K562 (cell line): Measurements from ENCODE around the gene PSMC6. TPM values are rescaled to one million over a fixed set of nuclear protein-coding genes. Genes with fewer than 3 reads are reported as not detected.
A peak's percentile ranks its signal among the peaks of the same experiment; 100 is the strongest.

Experiments used
- ETS2 ChIP-seq: IDR thresholded peaks from 2 replicates; pipeline ENCODE4 v1.6.1; 2016; ENCODE audit warnings: borderline replicate concordance, missing genetic modification characterization, mild to moderate bottlenecking, moderate library complexity, missing compliant biosample characterization; ENCODE audit not compliant: poor library complexity, severe bottlenecking
- NFIX ChIP-seq: fragments of 250-450 bp; sonication (Bioruptor Pico); IDR thresholded peaks from 2 replicates; pipeline ENCODE4 v1.4.0; 2020; ENCODE audit warnings: low read depth, mild to moderate bottlenecking, moderate library complexity
- PHF20 ChIP-seq: fragments of 450-650 bp; IDR thresholded peaks from 2 replicates; pipeline ENCODE4 v1.6.1; 2018; ENCODE audit not compliant: partially characterized antibody
- PML ChIP-seq: IDR thresholded peaks from 2 replicates; pipeline ENCODE4 v1.6.1; 2012; ENCODE audit warnings: low read length, inconsistent platforms
- PTBP1 ChIP-seq: fragments of 200-400 bp; formaldehyde crosslinking; IDR thresholded peaks from 2 replicates; pipeline ENCODE4 v1.6.1; 2017; ENCODE audit warnings: low read depth, low read length
- RBM14 ChIP-seq: fragments of 200-400 bp; formaldehyde crosslinking; IDR thresholded peaks from 2 replicates; pipeline ENCODE4 v1.6.1; 2018; ENCODE audit warnings: low read depth, mild to moderate bottlenecking, low read length, moderate library complexity, borderline replicate concordance; ENCODE audit not compliant: insufficient read depth
- RCOR1 ChIP-seq, 2 experiments: IDR thresholded peaks; 2 replicates each; pipeline ENCODE4 v1.6.1; 2012; ENCODE audit warnings: low read depth in 2 of 2, low read length in 2 of 2, borderline replicate concordance in 1 of 2, improper control_type of control experiment in 1 of 2
- TAF1 ChIP-seq: IDR thresholded peaks from 2 replicates; pipeline ENCODE4 v1.6.1; 2011; ENCODE audit warnings: mild to moderate bottlenecking, low read length, moderate library complexity; ENCODE audit not compliant: insufficient read depth, control insufficient read depth, severe bottlenecking; ENCODE audit errors: extremely low read depth
- TBP ChIP-seq: optimal IDR thresholded peaks from 2 replicates; pipeline ENCODE3; 2011; ENCODE audit warnings: low read depth, low read length, improper control_type of control experiment
- ZNF24 ChIP-seq: fragments of 450-650 bp; IDR thresholded peaks from 2 replicates; pipeline ENCODE4 v1.6.1; 2016
- polyA plus RNA-seq, 8 experiments: library from polyadenylated mRNA; depleted of rRNA in 4 of 8; stranded (reverse) in 5 of 8; unstranded in 3 of 8; fragments of >200 nt; fragmentation: Nextera tagmentation in 2 of 8; fragmentation: Illumina TruSeq in 1 of 8; extraction: Ambion mirVana in 2 of 8; extraction: Trizol in 1 of 8; gene quantifications; 2 replicates each; pipeline versions ENCODE4 v1.2.1 to v1.2.3, GENCODE V29; 2011 to 2014; ENCODE audit warnings: inconsistent platforms in 1 of 8, missing spikeins in 1 of 8
- total RNA-seq, 7 experiments: library from RNA; depleted of rRNA in 6 of 7; stranded (reverse); fragments of >200 nt in 6 of 7; fragmentation: Illumina TruSeq in 2 of 7; extraction: Trizol in 2 of 7; gene quantifications; 2 replicates each; pipeline versions ENCODE4 v1.2.1 to v1.2.3, GENCODE V29; 2011 to 2021; ENCODE audit warnings: low replicate concordance in 1 of 7
- TF ChIP-seq, protein P1 (sequence below): sonication (generic); formaldehyde crosslinking; IDR thresholded peaks from 2 replicates; pipeline ENCODE4 v1.8.0; 2022; ENCODE audit warnings: mild to moderate bottlenecking, missing genetic modification reagents
- TF ChIP-seq, protein P2 (sequence below): fragments of 250-450 bp; sonication (Bioruptor Pico); IDR thresholded peaks from 2 replicates; pipeline ENCODE4 v1.4.0; 2020; ENCODE audit warnings: mild to moderate bottlenecking, moderate library complexity
- TF ChIP-seq, protein P3 (sequence below): sonication (generic); formaldehyde crosslinking; IDR thresholded peaks from 2 replicates; pipeline ENCODE4 v1.8.0; 2022; ENCODE audit warnings: mild to moderate bottlenecking, low read depth, missing genetic modification reagents
- TF ChIP-seq, protein P4 (sequence below): fragments of 250-450 bp; sonication (Bioruptor Pico); IDR thresholded peaks from 2 replicates; pipeline ENCODE4 v1.9.0; 2021; ENCODE audit warnings: mild to moderate bottlenecking

The PSMC6 gene
- total and polyA plus RNA-seq, 9 of the 15 experiments (the other 6 are each of a cell fraction or from before 2014, with no cell fraction given) = 91.4 to 224 (median 182) TPM

DNA sequence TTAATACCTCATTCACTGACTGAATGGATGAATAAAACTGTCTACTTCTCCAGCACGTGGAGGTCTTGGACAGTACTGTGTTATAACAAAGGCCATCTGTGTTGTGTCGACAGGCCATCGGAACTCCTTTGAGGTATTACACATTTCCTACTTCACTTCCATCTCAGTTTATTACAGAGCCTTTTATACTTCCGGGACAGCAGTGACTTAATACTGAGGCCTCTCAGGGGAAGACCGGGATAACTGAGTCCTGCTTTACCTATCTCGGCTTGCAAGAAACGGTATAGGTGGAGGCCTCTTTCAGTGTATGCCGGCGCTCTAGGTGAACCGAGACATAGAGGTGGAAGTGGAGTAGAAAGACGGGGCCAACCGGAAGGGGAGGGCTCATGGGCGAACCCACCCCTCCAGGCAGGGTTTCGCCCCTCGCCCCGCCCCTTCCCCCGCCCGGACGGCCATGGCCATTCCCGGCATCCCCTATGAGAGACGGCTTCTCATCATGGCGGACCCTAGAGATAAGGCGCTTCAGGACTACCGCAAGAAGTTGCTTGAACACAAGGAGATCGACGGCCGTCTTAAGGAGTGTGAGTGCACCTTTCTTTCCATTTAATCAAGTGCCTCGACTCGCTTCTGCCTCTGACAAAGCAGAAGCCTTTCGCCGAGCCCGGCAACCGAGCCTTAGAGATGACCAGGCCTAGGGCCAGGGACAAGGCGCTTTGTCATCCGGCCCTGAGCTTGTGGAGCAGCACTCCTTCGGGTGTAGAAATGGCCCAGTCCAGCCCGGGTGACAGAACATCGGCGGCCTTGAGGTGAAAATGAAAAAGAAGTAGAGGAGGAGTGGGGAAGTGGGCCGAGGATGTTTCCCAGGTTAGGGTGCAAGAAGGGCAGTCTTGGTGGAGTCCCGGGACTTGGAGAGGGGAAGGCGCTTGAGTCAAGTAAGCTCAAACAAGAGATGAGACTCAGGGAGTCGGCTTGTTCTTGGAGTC, at the start of gene PSMC6 (continued):
- TF ChIP-seq, protein P1, sequence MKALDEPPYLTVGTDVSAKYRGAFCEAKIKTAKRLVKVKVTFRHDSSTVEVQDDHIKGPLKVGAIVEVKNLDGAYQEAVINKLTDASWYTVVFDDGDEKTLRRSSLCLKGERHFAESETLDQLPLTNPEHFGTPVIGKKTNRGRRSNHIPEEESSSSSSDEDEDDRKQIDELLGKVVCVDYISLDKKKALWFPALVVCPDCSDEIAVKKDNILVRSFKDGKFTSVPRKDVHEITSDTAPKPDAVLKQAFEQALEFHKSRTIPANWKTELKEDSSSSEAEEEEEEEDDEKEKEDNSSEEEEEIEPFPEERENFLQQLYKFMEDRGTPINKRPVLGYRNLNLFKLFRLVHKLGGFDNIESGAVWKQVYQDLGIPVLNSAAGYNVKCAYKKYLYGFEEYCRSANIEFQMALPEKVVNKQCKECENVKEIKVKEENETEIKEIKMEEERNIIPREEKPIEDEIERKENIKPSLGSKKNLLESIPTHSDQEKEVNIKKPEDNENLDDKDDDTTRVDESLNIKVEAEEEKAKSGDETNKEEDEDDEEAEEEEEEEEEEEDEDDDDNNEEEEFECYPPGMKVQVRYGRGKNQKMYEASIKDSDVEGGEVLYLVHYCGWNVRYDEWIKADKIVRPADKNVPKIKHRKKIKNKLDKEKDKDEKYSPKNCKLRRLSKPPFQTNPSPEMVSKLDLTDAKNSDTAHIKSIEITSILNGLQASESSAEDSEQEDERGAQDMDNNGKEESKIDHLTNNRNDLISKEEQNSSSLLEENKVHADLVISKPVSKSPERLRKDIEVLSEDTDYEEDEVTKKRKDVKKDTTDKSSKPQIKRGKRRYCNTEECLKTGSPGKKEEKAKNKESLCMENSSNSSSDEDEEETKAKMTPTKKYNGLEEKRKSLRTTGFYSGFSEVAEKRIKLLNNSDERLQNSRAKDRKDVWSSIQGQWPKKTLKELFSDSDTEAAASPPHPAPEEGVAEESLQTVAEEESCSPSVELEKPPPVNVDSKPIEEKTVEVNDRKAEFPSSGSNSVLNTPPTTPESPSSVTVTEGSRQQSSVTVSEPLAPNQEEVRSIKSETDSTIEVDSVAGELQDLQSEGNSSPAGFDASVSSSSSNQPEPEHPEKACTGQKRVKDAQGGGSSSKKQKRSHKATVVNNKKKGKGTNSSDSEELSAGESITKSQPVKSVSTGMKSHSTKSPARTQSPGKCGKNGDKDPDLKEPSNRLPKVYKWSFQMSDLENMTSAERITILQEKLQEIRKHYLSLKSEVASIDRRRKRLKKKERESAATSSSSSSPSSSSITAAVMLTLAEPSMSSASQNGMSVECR (CRISPR knock-in tag) = no peak
- TF ChIP-seq TBP (peak; percentile 84), ZNF24 (no peak), ETS2 (tag) (no peak), PML (peak; percentile 55; the same call in 1 of the 2 replicates), TAF1 (peak; percentile 90), RBM14 (no peak), PHF20 (peak; percentile 76), RCOR1 (IDR thresholded peaks at IDR 0.05; ENCODE audit: borderline replicate concordance in 1 of 2, low read depth in 2 of 2, low read length in 2 of 2) (no peak), PTBP1 (no peak), NFIX (CRISPR knock-in tag) (no peak)
- TF ChIP-seq, protein P2, sequence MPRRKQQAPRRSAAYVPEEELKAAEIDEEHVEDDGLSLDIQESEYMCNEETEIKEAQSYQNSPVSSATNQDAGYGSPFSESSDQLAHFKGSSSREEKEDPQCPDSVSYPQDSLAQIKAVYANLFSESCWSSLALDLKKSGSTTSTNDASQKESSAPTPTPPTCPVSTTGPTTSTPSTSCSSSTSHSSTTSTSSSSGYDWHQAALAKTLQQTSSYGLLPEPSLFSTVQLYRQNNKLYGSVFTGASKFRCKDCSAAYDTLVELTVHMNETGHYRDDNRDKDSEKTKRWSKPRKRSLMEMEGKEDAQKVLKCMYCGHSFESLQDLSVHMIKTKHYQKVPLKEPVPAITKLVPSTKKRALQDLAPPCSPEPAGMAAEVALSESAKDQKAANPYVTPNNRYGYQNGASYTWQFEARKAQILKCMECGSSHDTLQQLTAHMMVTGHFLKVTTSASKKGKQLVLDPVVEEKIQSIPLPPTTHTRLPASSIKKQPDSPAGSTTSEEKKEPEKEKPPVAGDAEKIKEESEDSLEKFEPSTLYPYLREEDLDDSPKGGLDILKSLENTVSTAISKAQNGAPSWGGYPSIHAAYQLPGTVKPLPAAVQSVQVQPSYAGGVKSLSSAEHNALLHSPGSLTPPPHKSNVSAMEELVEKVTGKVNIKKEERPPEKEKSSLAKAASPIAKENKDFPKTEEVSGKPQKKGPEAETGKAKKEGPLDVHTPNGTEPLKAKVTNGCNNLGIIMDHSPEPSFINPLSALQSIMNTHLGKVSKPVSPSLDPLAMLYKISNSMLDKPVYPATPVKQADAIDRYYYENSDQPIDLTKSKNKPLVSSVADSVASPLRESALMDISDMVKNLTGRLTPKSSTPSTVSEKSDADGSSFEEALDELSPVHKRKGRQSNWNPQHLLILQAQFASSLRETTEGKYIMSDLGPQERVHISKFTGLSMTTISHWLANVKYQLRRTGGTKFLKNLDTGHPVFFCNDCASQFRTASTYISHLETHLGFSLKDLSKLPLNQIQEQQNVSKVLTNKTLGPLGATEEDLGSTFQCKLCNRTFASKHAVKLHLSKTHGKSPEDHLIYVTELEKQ = no peak
- TF ChIP-seq, protein P3, sequence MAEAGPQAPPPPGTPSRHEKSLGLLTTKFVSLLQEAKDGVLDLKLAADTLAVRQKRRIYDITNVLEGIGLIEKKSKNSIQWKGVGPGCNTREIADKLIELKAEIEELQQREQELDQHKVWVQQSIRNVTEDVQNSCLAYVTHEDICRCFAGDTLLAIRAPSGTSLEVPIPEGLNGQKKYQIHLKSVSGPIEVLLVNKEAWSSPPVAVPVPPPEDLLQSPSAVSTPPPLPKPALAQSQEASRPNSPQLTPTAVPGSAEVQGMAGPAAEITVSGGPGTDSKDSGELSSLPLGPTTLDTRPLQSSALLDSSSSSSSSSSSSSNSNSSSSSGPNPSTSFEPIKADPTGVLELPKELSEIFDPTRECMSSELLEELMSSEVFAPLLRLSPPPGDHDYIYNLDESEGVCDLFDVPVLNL (CRISPR knock-in tag) = no peak
- TF ChIP-seq, protein P4, sequence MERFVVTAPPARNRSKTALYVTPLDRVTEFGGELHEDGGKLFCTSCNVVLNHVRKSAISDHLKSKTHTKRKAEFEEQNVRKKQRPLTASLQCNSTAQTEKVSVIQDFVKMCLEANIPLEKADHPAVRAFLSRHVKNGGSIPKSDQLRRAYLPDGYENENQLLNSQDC (CRISPR knock-in tag) = no peak
